ENCODE results near the gene DRAM1. TPM values are rescaled to one million over a fixed set of nuclear protein-coding genes. Genes with fewer than 3 reads are reported as not detected.

The DRAM1 gene
- total and polyA plus RNA-seq, 9 of the 15 experiments (the other 6 are each of a cell fraction or from before 2014, with no cell fraction given), result 1.4 to 4.3 (median 2.7) TPM

- TF ChIP-seq CTBP1 (IDR thresholded peaks at IDR 0.05; ENCODE audit: borderline replicate concordance) (peak; percentile 85), MYC (IDR thresholded peaks at IDR 0.05; ENCODE audit: low read depth, low read length) (peak; percentile 35; the same call in 1 of the 2 replicates), MYC (CRISPR knock-in tag; IDR thresholded peaks at IDR 0.05; ENCODE audit: borderline replicate concordance, low read depth) (no peak), ESRRA (IDR thresholded peaks at IDR 0.05; ENCODE audit: borderline replicate concordance, low read depth) (peak; percentile 59; the same call in 1 of the 2 replicates), RBM14 (IDR thresholded peaks at IDR 0.05; ENCODE audit: borderline replicate concordance, insufficient read depth, low read depth, low read length) (no peak), HDAC8 (tag; IDR thresholded peaks at IDR 0.05) (no peak)
- TF ChIP-seq, protein P1, sequence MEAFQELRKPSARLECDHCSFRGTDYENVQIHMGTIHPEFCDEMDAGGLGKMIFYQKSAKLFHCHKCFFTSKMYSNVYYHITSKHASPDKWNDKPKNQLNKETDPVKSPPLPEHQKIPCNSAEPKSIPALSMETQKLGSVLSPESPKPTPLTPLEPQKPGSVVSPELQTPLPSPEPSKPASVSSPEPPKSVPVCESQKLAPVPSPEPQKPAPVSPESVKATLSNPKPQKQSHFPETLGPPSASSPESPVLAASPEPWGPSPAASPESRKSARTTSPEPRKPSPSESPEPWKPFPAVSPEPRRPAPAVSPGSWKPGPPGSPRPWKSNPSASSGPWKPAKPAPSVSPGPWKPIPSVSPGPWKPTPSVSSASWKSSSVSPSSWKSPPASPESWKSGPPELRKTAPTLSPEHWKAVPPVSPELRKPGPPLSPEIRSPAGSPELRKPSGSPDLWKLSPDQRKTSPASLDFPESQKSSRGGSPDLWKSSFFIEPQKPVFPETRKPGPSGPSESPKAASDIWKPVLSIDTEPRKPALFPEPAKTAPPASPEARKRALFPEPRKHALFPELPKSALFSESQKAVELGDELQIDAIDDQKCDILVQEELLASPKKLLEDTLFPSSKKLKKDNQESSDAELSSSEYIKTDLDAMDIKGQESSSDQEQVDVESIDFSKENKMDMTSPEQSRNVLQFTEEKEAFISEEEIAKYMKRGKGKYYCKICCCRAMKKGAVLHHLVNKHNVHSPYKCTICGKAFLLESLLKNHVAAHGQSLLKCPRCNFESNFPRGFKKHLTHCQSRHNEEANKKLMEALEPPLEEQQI (IDR thresholded peaks at IDR 0.05), result 0 out of 2 replicates have a peak, but pooled peaks have one; percentile 11
Measured at GRCh38 chr12:101854747-101855146, 22.6 kb upstream of the DRAM1 start (continued).

DNA sequence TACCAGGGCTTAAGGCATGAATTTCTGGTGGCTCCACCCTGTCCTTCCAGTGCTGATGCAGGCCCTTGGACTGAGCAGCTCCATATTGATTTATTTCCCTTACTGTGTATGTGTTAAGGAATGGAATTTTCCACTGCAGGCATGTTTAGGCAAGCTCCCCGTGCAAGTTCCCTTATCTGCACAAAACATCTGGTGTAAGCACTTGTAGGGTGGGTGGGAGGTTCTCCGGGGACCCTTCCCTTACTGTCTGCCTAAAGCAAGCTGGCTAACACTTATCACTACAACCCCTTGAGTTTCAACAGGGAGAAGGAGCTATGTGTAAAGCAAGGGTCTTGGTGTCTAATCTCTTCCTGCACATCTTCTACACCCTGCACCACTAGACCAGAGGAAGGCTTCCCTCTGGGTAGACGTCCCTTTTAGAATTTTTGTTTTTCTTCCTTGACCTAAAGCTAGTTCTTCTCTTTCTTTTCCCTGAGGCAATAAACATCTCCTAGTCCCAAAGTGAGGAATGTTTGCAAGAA, 22.0 kb upstream of the DRAM1 start:
- peaks cover 3% of the 10 kb centered on the region; the same call in 1 of the 2 replicates for H3K9me3 ChIP-seq (replicated peaks; ENCODE audit: control insufficient read depth, insufficient read depth, low read depth, low read length)
- no peaks in the 10 kb centered on the region for H3K36me3 ChIP-seq (ENCODE audit: control insufficient read depth, insufficient read depth, low read length)
- H3K4me1 ChIP-seq (replicated peaks in 1 of 2; ENCODE audit: control insufficient read depth in 2 of 2, insufficient read depth in 2 of 2, low read length in 2 of 2), result peaks cover 22 to 37% of the 10 kb centered on the region in 2 experiments
- intact Hi-C loops (cut with micrococcal nuclease) (no loop called here), in situ Hi-C loops (cut with MboI) (no loop called here)
- H3K9ac ChIP-seq (ENCODE audit: insufficient read depth in 1 of 2, low read depth in 2 of 2, low read length in 2 of 2), result peak overlapping the region in 1 of 2 experiments; percentile 42; a peak in 2 of 4 replicates
- H3K9me1 ChIP-seq (ENCODE audit: control insufficient read depth, insufficient read depth, low read length), result no peaks in the 10 kb centered on the region
- FAIRE-seq (peak; percentile 99), ATAC-seq (peak; percentile 87), DNase-seq (ENCODE audit: extremely low read depth in 1 of 4, low spot score in 3 of 4) (peak; percentile 74 to 93 (median 80))
- H3K79me2 ChIP-seq (ENCODE audit: control insufficient read depth, insufficient read depth, low read length), result no peaks in the 10 kb centered on the region
- H3K27ac ChIP-seq (ENCODE audit: extremely low read depth, low read depth, low read length), result peak overlapping the region; percentile 85
- H3K4me2 ChIP-seq (ENCODE audit: insufficient read depth, low read length), result peak overlapping the region; percentile 68
- peak overlapping the region; percentile 92 for H2AFZ ChIP-seq (ENCODE audit: low read depth, low read length)
- no peaks in the 10 kb centered on the region; a peak in 1 of 5 replicates for H3K27me3 ChIP-seq (ENCODE audit: control insufficient read depth in 2 of 2, insufficient read depth in 2 of 2, low read length in 2 of 2)
- no peak overlapping the region for H3K4me3 ChIP-seq
- ChIA-PET CTCF (ENCODE audit: low intra/inter-chr PET ratio) (no interaction called here), POLR2A (interaction anchor here (0.6 to 1.6 kb wide), 8 partner anchors 10 to 1777 kb away, joined by 3 to 5 read pairs (median 3); partner anchors contain the start of gene DRAM1)
- 0% methylated on average over 3 of the region's 3 CpGs for WGBS (ENCODE audit: insufficient coverage, low coverage, missing lambda C conversion rate)
- no TSS peak for BruUV-seq (replicated peaks)
- H4K20me1 ChIP-seq (replicated peaks; ENCODE audit: control insufficient read depth, insufficient read depth, low read length), result no peaks in the 10 kb centered on the region
- TF ChIP-seq RHOXF2B (CRISPR knock-in tag; conservative IDR thresholded peaks at IDR 0.05) (no peak), ATF4 (CRISPR knock-in tag; IDR thresholded peaks at IDR 0.05) (no peak), MAFG (tag; conservative IDR thresholded peaks at IDR 0.05) (0 out of 2 replicates have a peak, but pooled peaks have one; percentile 29), TAF9B (IDR thresholded peaks at IDR 0.05; ENCODE audit: partially characterized antibody) (no peak)

Data from K562 (cell line).